Upper lobe of left lung (tissue), 6 donors: Measurements from ENCODE around the gene TIGD3. TPM values are rescaled to one million over a fixed set of nuclear protein-coding genes. Genes with fewer than 3 reads are reported as not detected.

Experiments used
- ATAC-seq, 2 donors: fragments of 200-7000 bp; cut with Tn5 transposase; one replicate each; pipeline ENCODE4 v1.9.1; 2022; ENCODE audit warnings: mild to moderate bottlenecking in 2 of 2, moderate library complexity in 2 of 2; ENCODE audit not compliant: low FRiP score in 2 of 2
- DNase-seq, 2 donors: peaks; one replicate each; pipeline ENCODE4 v3.0.0-alpha.2; 2019 to 2020
- H3K27ac ChIP-seq, 4 donors: fragments of 200-600 bp; sonication (generic); one replicate each; pipeline ENCODE4 v1.5.1; 2016 to 2019
- H3K27me3 ChIP-seq, 4 donors: fragments of 200-600 bp; sonication (generic); one replicate each; pipeline ENCODE4 v1.5.1; 2017 to 2019
- H3K36me3 ChIP-seq, 4 donors: fragments of 200-600 bp; sonication (generic); one replicate each; pipeline ENCODE4 v1.5.1; 2016 to 2019
- H3K4me1 ChIP-seq, 4 donors: fragments of 200-600 bp; sonication (generic); one replicate each; pipeline ENCODE4 v1.5.1; 2018 to 2019
- H3K4me3 ChIP-seq, 4 donors: fragments of 200-600 bp; sonication (generic); one replicate each; pipeline ENCODE4 v1.5.1; 2017 to 2019; ENCODE audit warnings: mild to moderate bottlenecking in 2 of 4, moderate library complexity in 1 of 4
- H3K9me3 ChIP-seq, 4 donors: fragments of 200-600 bp; sonication (generic); one replicate each; pipeline ENCODE4 v1.5.1; 2018 to 2019
- CTCF ChIP-seq, 6 experiments: fragments of 450-650 bp in 4 of 6; fragments of 200-600 bp in 2 of 6; sonication (generic) in 2 of 6; IDR thresholded peaks; one replicate each; pipeline ENCODE4 v1.5.1; 2016 to 2019; ENCODE audit warnings: antibody characterized with exemption in 6 of 6
- EP300 ChIP-seq, 4 donors: sonication (generic); formaldehyde crosslinking; IDR thresholded peaks; one replicate each; pipeline ENCODE4 v1.5.1; 2017; ENCODE audit warnings: antibody characterized with exemption in 4 of 4, control low read depth in 2 of 4
- POLR2A ChIP-seq, 4 donors: fragments of 450-650 bp; IDR thresholded peaks; one replicate each; pipeline ENCODE4 v1.5.1; 2016 to 2017; ENCODE audit warnings: antibody characterized with exemption in 4 of 4, mild to moderate bottlenecking in 2 of 4
- POLR2AphosphoS5 ChIP-seq, 2 donors: sonication (generic); formaldehyde crosslinking; IDR thresholded peaks; one replicate each; pipeline ENCODE4 v1.5.1; 2017; ENCODE audit warnings: antibody characterized with exemption in 2 of 2
- WGBS, 2 donors: methylation state at CpG; one replicate each; pipeline ENCODE4 v1.1.5; 2017 to 2018; 5-methylcytosine and 5-hydroxymethylcytosine counted together
- total RNA-seq, 6 donors: library from RNA; depleted of rRNA in 4 of 6; stranded (reverse); fragments of >200 nt in 4 of 6; gene quantifications; one replicate each; pipeline versions ENCODE4 v1.1.0 to v1.2.1, GENCODE V29; 2016 to 2021
- donor health status: DM: no; HTN: no; CAD: no; lungs with moderate emphysema.
- donor health status: DM: no; HTN: yes; CAD: no; lungs with severe emphysema.

Gene TIGD3
- total RNA-seq, 6 donors from 2014 or later = 0.15 to 0.51 (median 0.35) TPM; not detected in 2

- Histone ChIP-seq H3K9me3 (no peaks in the 10 kb centered on the region), H3K4me3 (no peak overlapping the region), H3K36me3 (no peaks in the 10 kb centered on the region), H3K4me1 (peaks cover 0 to 7% (median 4%) of the 10 kb centered on the region in 4 donors), H3K27me3 (no peaks in the 10 kb centered on the region), H3K27ac (no peak overlapping the region)
- WGBS, 2 donors = 76 to 87% methylated on average over 3 of the region's 3 CpGs
- DNase-seq = no peak
- ATAC-seq = no peak
- no peak for TF ChIP-seq POLR2AphosphoS5 (IDR thresholded peaks at IDR 0.05)
- no peak for TF ChIP-seq EP300 (IDR thresholded peaks at IDR 0.05)
- no peak for TF ChIP-seq CTCF (IDR thresholded peaks at IDR 0.05)
- TF ChIP-seq POLR2A (IDR thresholded peaks at IDR 0.05) = no peak
These were observed 9.2 kb downstream of the TIGD3 start for GRCh38 chr11:65363770-65364169.

GRCh38 chr11:65366340-65366773 lies 11.8 kb downstream of the TIGD3 start:
- peak in 1 of 2 donors; percentile 59 for DNase-seq
- 5 to 10% methylated on average over 4 of the region's 4 CpGs for WGBS, 2 donors
- Histone ChIP-seq H3K9me3 (no peaks in the 10 kb centered on the region), H3K4me3 (no peak overlapping the region), H3K27me3 (no peaks in the 10 kb centered on the region), H3K4me1 (peaks cover 2 to 17% (median 9%) of the 10 kb centered on the region in 4 donors), H3K27ac (no peak overlapping the region), H3K36me3 (no peaks in the 10 kb centered on the region)
- ATAC-seq = peak; percentile 83 to 85
- no peak for TF ChIP-seq EP300 (IDR thresholded peaks at IDR 0.05)
- TF ChIP-seq CTCF (IDR thresholded peaks at IDR 0.05) = peak; percentile 49 to 85 (median 78)

GRCh38 chr11:65370659-65371049 lies 16.1 kb downstream of the TIGD3 start:
- Histone ChIP-seq H3K4me1 (peaks cover 6 to 20% (median 11%) of the 10 kb centered on the region in 4 donors), H3K36me3 (no peaks in the 10 kb centered on the region), H3K27ac (peak overlapping the region; percentile 39 to 66 (median 54)), H3K9me3 (no peaks in the 10 kb centered on the region), H3K27me3 (no peaks in the 10 kb centered on the region), H3K4me3 (no peak overlapping the region)
- WGBS, 2 donors = 77 to 83% methylated on average over 6 of the region's 6 CpGs
- ATAC-seq (no peak), DNase-seq (no peak)
- no peak for TF ChIP-seq POLR2A (IDR thresholded peaks at IDR 0.05)
- no peak for TF ChIP-seq EP300 (IDR thresholded peaks at IDR 0.05)
- no peak for TF ChIP-seq CTCF (IDR thresholded peaks at IDR 0.05)
- TF ChIP-seq POLR2AphosphoS5 (IDR thresholded peaks at IDR 0.05) = no peak

DNA sequence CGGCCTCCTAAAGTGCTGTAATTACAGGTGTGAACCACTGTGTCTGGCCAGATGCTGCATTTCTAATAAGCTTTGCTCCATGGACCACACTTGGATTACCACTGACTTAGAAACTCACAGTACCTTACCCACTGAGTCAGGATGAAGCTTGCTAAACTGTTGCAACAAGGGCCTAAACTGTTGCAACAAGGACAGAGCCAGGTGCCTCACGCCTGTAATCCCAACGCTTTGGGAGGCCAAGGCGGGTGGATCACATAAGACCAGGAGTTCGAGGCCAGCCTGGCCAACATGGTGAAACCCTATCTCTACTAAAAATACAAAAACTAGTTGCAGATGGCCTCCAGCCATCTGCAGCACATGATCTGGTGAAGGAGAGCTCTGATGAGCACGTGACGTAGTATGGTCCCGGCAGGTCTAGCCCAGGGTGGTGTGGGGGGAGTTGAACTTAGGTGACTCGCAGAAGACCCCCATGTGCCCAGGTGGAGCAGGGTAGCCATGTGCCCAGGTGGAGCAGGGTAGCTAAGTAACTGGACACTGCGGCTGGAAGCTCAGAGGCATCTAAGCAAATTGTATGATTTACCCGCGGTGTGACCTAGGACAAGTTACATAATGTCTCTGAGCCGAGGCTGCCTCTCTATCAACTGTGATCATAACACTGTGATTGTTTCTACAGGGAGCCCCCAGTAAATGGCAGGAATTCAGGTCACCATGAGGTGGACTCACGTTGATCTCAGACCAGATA lies 19.5 kb downstream of the TIGD3 start:
- H3K4me3 ChIP-seq = no peak overlapping the region
- no peak overlapping the region for H3K27ac ChIP-seq
- H3K27me3 ChIP-seq = no peaks in the 10 kb centered on the region
- 87 to 88% methylated on average over 13 to 14 of the region's 14 CpGs for WGBS, 2 donors
- no peaks in the 10 kb centered on the region for H3K36me3 ChIP-seq
- no peaks in the 10 kb centered on the region for H3K9me3 ChIP-seq
- ATAC-seq (no peak), DNase-seq (no peak)
- peaks cover 4 to 32% (median 10%) of the 10 kb centered on the region in 4 donors for H3K4me1 ChIP-seq
- TF ChIP-seq POLR2A (IDR thresholded peaks at IDR 0.05) (no peak), EP300 (IDR thresholded peaks at IDR 0.05) (no peak), POLR2AphosphoS5 (IDR thresholded peaks at IDR 0.05) (no peak), CTCF (IDR thresholded peaks at IDR 0.05) (no peak)

- Histone ChIP-seq H3K27ac (no peak overlapping the region), H3K9me3 (no peaks in the 10 kb centered on the region), H3K27me3 (no peaks in the 10 kb centered on the region), H3K4me3 (no peak overlapping the region), H3K36me3 (no peaks in the 10 kb centered on the region), H3K4me1 (peaks cover 4 to 40% (median 10%) of the 10 kb centered on the region in 4 donors)
- DNase-seq (no peak), ATAC-seq (no peak)
- 87 to 90% methylated on average over 8 of the region's 8 CpGs for WGBS, 2 donors
- TF ChIP-seq POLR2A (IDR thresholded peaks at IDR 0.05) (no peak), CTCF (IDR thresholded peaks at IDR 0.05) (no peak), EP300 (IDR thresholded peaks at IDR 0.05) (no peak), POLR2AphosphoS5 (IDR thresholded peaks at IDR 0.05) (no peak)
These were observed 20.5 kb downstream of the TIGD3 start for GRCh38 chr11:65375012-65375411.
